ENCODE measurements around the gene FRAT1.

DNA sequence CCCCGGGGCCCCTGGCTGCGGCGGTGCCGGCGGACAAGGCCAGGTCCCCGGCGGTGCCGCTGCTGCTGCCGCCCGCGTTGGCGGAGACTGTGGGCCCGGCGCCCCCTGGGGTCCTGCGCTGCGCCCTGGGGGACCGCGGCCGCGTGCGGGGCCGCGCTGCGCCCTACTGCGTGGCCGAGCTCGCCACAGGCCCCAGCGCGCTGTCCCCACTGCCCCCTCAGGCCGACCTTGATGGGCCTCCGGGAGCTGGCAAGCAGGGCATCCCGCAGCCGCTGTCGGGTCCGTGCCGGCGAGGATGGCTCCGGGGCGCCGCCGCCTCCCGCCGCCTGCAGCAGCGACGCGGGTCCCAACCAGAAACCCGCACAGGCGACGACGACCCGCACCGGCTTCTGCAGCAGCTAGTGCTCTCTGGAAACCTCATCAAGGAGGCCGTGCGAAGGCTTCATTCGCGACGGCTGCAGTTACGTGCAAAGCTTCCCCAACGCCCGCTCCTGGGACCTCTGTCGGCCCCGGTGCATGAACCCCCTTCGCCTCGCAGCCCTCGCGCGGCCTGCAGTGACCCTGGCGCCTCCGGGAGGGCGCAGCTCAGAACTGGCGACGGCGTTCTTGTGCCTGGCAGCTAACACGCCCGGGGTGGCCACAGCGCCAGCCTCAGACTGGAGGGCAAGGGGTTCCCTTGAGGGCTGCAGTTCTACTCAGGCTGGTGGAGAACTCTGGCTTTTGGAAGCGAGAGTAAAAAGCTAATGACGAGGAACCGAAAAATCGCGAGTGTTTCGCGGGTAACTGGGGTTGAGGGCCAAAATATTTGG, 804 bp downstream of the FRAT1 start:
- TF ChIP-seq, protein P1, sequence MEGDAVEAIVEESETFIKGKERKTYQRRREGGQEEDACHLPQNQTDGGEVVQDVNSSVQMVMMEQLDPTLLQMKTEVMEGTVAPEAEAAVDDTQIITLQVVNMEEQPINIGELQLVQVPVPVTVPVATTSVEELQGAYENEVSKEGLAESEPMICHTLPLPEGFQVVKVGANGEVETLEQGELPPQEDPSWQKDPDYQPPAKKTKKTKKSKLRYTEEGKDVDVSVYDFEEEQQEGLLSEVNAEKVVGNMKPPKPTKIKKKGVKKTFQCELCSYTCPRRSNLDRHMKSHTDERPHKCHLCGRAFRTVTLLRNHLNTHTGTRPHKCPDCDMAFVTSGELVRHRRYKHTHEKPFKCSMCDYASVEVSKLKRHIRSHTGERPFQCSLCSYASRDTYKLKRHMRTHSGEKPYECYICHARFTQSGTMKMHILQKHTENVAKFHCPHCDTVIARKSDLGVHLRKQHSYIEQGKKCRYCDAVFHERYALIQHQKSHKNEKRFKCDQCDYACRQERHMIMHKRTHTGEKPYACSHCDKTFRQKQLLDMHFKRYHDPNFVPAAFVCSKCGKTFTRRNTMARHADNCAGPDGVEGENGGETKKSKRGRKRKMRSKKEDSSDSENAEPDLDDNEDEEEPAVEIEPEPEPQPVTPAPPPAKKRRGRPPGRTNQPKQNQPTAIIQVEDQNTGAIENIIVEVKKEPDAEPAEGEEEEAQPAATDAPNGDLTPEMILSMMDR (IDR thresholded peaks at IDR 0.05) = peak in 3 of 7 experiments; percentile 20 to 23 (median 22)
- peak; percentile 29 to 66 (median 62) for TF ChIP-seq POLR2A (IDR thresholded peaks at IDR 0.05)

Data from body of pancreas (tissue), 4 donors.